Measurements from ENCODE around the gene EXOC6.

EXOC6 gene

DNA sequence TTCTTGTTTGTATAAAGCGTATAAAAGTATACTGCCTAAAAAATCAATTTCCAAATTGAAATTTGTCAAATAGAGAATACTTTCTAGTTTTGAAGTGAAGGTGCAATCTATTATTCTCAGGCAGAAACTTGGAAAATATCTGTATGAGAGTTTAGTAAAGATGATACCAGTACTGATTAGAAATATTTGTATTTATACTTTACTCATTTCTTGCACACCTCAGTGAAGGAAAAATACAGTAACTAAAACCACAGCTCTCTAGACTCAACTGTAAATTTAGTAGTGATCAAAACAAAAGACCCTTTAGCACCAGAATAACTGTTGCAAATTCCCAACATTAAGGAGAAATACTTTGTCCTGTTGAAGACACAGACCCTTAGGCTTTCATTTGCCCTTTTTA is 140.9 kb downstream of the EXOC6 start:
- Histone ChIP-seq H3K9me3 (no peaks in the 10 kb centered on the region), H3K4me3 (ENCODE audit: low read depth, low read length) (no peak overlapping the region), H3K36me3 (no peaks in the 10 kb centered on the region), H3K4me1 (peaks cover 6% of the 10 kb centered on the region; the same call in 1 of the 2 replicates), H3K27me3 (no peaks in the 10 kb centered on the region)
- DNase-seq = no peak
- TF ChIP-seq, protein P1, sequence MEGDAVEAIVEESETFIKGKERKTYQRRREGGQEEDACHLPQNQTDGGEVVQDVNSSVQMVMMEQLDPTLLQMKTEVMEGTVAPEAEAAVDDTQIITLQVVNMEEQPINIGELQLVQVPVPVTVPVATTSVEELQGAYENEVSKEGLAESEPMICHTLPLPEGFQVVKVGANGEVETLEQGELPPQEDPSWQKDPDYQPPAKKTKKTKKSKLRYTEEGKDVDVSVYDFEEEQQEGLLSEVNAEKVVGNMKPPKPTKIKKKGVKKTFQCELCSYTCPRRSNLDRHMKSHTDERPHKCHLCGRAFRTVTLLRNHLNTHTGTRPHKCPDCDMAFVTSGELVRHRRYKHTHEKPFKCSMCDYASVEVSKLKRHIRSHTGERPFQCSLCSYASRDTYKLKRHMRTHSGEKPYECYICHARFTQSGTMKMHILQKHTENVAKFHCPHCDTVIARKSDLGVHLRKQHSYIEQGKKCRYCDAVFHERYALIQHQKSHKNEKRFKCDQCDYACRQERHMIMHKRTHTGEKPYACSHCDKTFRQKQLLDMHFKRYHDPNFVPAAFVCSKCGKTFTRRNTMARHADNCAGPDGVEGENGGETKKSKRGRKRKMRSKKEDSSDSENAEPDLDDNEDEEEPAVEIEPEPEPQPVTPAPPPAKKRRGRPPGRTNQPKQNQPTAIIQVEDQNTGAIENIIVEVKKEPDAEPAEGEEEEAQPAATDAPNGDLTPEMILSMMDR (IDR thresholded peaks at IDR 0.05; ENCODE audit: low read depth, low read length) = no peak

DNA sequence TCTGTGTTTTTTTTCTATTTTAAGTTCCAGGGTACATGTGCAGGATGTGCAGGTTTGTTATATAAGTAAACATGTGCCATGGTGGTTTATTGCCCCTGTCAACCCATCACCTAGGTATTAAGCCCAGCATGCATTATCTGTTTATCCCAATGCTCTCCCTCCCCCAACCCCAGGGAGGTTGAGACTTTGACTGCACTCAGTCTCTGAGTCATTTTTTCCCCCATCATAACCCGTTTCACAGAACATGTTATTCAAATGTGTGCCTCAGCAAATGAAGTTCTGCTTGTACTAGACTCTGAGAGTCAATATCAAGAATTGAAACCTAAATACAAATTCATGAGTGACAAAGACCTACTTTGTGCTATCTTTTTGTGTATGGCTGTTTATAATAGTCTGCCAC is 142.3 kb downstream of the EXOC6 start:
- Histone ChIP-seq H3K36me3 (no peaks in the 10 kb centered on the region), H3K4me3 (ENCODE audit: low read depth, low read length) (no peak overlapping the region), H3K4me1 (peaks cover 6% of the 10 kb centered on the region; the same call in 1 of the 2 replicates), H3K9me3 (no peaks in the 10 kb centered on the region), H3K27me3 (no peaks in the 10 kb centered on the region)
- TF ChIP-seq, protein P1 (IDR thresholded peaks at IDR 0.05; ENCODE audit: low read depth, low read length) = no peak
- no peak for DNase-seq

DNA sequence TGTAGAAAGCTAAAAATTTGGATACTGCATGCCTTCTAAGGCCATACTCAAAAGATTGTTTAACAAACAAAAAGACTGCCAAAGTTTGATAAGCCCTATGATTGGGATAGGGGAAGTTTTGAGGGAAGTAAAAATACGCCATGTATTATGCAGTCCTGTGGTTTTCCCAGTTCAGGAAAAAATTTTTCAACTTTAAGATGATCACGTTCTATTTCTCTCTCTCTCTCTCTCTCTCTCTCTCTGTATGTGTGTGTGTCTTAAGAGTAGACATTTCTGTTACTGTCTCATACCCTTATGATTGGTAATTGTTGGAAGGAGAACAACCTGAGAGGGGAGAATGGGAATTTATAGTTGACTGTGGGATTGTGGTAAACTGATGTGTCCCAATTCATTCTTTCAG is 143.2 kb downstream of the EXOC6 start:
- no peaks in the 10 kb centered on the region for H3K27me3 ChIP-seq
- TF ChIP-seq, protein P1 (IDR thresholded peaks at IDR 0.05; ENCODE audit: low read depth, low read length) = no peak
- no peak for DNase-seq

DNA sequence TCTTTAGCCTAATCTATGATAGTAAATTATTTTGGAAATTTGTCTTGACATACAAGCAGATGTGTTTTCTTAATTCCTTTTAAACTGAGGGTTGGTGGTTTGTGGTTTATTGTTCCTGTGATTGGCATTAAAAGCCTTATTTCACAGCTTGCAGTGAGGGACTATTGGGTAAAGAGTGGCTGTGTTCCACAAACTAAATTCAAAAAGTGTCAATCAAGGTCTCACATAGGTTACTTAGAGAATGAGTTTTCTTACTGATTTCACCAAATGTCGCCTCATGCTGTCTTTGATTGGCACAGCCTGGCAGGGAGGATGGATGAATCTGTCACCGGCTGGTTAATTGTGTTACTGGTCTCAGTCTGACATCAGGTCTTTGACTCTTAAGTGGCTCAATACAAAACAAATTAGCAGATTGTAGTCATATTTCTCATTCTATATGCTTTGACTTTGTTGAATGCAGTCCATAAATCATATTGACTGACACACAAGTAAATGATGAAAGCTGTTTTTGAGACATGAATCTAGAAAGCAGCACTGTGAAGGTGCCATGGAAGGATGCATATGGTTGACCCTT is 145.5 kb downstream of the EXOC6 start:
- peak; percentile 20 for DNase-seq
- Histone ChIP-seq H3K9me3 (no peaks in the 10 kb centered on the region), H3K4me1 (peaks cover 6% of the 10 kb centered on the region; the same call in 1 of the 2 replicates), H3K4me3 (ENCODE audit: low read depth, low read length) (no peak overlapping the region), H3K27me3 (no peaks in the 10 kb centered on the region), H3K36me3 (no peaks in the 10 kb centered on the region)
- TF ChIP-seq, protein P1 (IDR thresholded peaks at IDR 0.05; ENCODE audit: low read depth, low read length) = no peak

More for the DNA sequence above, 143.2 kb downstream of the EXOC6 start:
- no peaks in the 10 kb centered on the region for H3K9me3 ChIP-seq
- no peak overlapping the region for H3K4me3 ChIP-seq (ENCODE audit: low read depth, low read length)
- no peaks in the 10 kb centered on the region for H3K36me3 ChIP-seq
- H3K4me1 ChIP-seq = peaks cover 6% of the 10 kb centered on the region; the same call in 1 of the 2 replicates

DNA sequence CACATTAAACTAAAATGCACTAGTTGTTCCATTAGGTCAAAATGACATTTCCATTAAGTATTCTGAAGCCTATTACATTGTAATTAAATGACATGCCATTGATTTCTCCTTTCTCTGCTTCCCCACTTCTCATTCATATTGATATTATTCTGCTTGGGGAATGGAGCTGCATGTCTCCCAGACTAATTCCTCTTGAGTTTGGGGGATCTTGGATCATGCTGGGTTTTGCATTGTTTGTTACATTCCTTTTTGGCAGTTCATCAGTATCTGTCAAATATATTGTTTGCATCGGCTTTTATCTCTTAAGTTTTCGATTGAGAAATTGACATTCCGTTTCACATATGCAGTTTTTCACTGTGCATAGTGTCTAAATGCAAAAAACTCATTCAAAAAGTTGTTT is 147.2 kb downstream of the EXOC6 start:
- DNase-seq = no peak
- H3K4me1 ChIP-seq = peaks cover 6% of the 10 kb centered on the region; the same call in 1 of the 2 replicates
- no peak overlapping the region for H3K4me3 ChIP-seq (ENCODE audit: low read depth, low read length)
- H3K9me3 ChIP-seq = no peaks in the 10 kb centered on the region
- no peaks in the 10 kb centered on the region for H3K27me3 ChIP-seq
- no peaks in the 10 kb centered on the region for H3K36me3 ChIP-seq
- TF ChIP-seq, protein P1 (IDR thresholded peaks at IDR 0.05; ENCODE audit: low read depth, low read length) = no peak

DNA sequence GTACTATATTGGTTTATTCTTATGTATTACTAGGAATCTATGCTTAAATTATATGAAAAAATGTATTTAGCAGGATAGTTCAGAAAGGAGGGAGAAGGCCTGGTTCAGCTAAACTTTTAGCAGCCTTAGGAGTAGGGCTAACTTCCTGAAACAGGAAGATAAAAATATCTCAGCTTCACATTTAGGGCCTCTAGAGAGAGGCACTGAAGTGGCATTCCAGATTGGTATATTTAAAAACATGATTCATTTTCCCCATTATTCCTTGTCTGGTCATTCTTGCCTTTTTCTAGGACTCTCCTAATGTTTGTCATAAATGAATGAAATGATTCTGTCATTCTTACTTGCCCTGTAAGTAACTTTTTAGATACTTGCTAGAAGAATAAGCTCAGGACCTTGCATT is 149.3 kb downstream of the EXOC6 start:
- TF ChIP-seq, protein P1 (IDR thresholded peaks at IDR 0.05; ENCODE audit: low read depth, low read length) = no peak

More for the DNA sequence above, 149.3 kb downstream of the EXOC6 start:
- Histone ChIP-seq H3K9me3 (no peaks in the 10 kb centered on the region), H3K36me3 (no peaks in the 10 kb centered on the region), H3K27me3 (no peaks in the 10 kb centered on the region), H3K4me3 (ENCODE audit: low read depth, low read length) (no peak overlapping the region), H3K4me1 (peaks cover 13% of the 10 kb centered on the region)
- no peak for DNase-seq
